ENCODE results near the gene ZNF69.

GRCh38 chr19:11949201-11949600 lies 61.6 kb downstream of the ZNF69 start:
- no peak for TF ChIP-seq ZNF274 (IDR thresholded peaks at IDR 0.05; ENCODE audit: low read depth, low read length)
- no peak for TF ChIP-seq SUZ12 (IDR thresholded peaks at IDR 0.05; ENCODE audit: extremely low read depth, insufficient read depth, insufficient read length)
- no peak for TF ChIP-seq YY1 (IDR thresholded peaks at IDR 0.05; ENCODE audit: insufficient read depth, insufficient read length)
